H9 (cell line): ENCODE results near the gene HLA-F. TPM values are rescaled to one million over a fixed set of nuclear protein-coding genes. Genes with fewer than 3 reads are reported as not detected.
A peak's percentile ranks its signal among the peaks of the same experiment; 100 is the strongest.

ENCODE experiments used
- DNase-seq: peaks from one replicate; pipeline ENCODE4 v3.0.0-alpha.2; 2017
- H2AFZ ChIP-seq: one replicate; pipeline ENCODE4 v1.6.1; 2013; ENCODE audit warnings: mild to moderate bottlenecking, low read length, control low read depth, moderate library complexity
- H2AK5ac ChIP-seq: 2 replicates; pipeline ENCODE4 v1.6.1; 2013; ENCODE audit warnings: low read length, control low read depth, mixed read lengths; ENCODE audit not compliant: insufficient read length
- H2BK120ac ChIP-seq: one replicate; pipeline ENCODE4 v1.6.1; 2013; ENCODE audit warnings: low read depth, mild to moderate bottlenecking, low read length, control low read depth, inconsistent platforms; ENCODE audit not compliant: poor library complexity, severe bottlenecking
- H2BK12ac ChIP-seq: 2 replicates; pipeline ENCODE4 v1.6.1; 2013; ENCODE audit warnings: low read length, control low read depth, mixed read lengths, low read depth; ENCODE audit not compliant: insufficient read length
- H2BK15ac ChIP-seq: 2 replicates; pipeline ENCODE4 v1.6.1; 2013; ENCODE audit warnings: low read depth, low read length, control low read depth
- H2BK20ac ChIP-seq: one replicate; pipeline ENCODE4 v1.6.1; 2013; ENCODE audit warnings: low read depth, mild to moderate bottlenecking, low read length, control low read depth, inconsistent platforms; ENCODE audit not compliant: poor library complexity, severe bottlenecking
- H2BK5ac ChIP-seq: 2 replicates; pipeline ENCODE4 v1.6.1; 2013; ENCODE audit warnings: low read length, control low read depth, mixed read lengths; ENCODE audit not compliant: insufficient read length
- H3K14ac ChIP-seq: 2 replicates; pipeline ENCODE4 v1.6.1; 2013; ENCODE audit warnings: low read length, control low read depth; ENCODE audit not compliant: insufficient read depth
- H3K18ac ChIP-seq: 2 replicates; pipeline ENCODE4 v1.6.1; 2013; ENCODE audit warnings: low read depth, mild to moderate bottlenecking, mixed read lengths, low read length, control low read depth; ENCODE audit not compliant: insufficient read length
- H3K23ac ChIP-seq: 2 replicates; pipeline ENCODE4 v1.6.1; 2013; ENCODE audit warnings: low read length, control low read depth, mixed read lengths, low read depth; ENCODE audit not compliant: insufficient read length
- H3K23me2 ChIP-seq: 2 replicates; pipeline ENCODE4 v1.6.1; 2013; ENCODE audit warnings: low read depth, mild to moderate bottlenecking, mixed read lengths, low read length, control low read depth; ENCODE audit not compliant: insufficient read length, poor library complexity, severe bottlenecking
- H3K27ac ChIP-seq: 2 replicates; pipeline ENCODE4 v1.5.1; 2013; ENCODE audit warnings: low read length, control low read depth, mixed read lengths, low read depth; ENCODE audit not compliant: insufficient read length
- H3K27me3 ChIP-seq: 2 replicates; pipeline ENCODE4 v1.6.1; 2013; ENCODE audit warnings: low read length, control low read depth, inconsistent platforms; ENCODE audit not compliant: insufficient read depth
- H3K4ac ChIP-seq: 2 replicates; pipeline ENCODE4 v1.6.1; 2013; ENCODE audit warnings: low read depth, mild to moderate bottlenecking, control low read depth, inconsistent platforms, low read length, moderate library complexity
- H3K4me1 ChIP-seq: 2 replicates; pipeline ENCODE4 v1.6.1; 2013; ENCODE audit warnings: low read length, control low read depth, inconsistent platforms; ENCODE audit not compliant: insufficient read depth
- H3K4me2 ChIP-seq: 2 replicates; pipeline ENCODE4 v1.6.1; 2013; ENCODE audit warnings: low read length, control low read depth, mixed read lengths; ENCODE audit not compliant: insufficient read length, insufficient read depth
- H3K56ac ChIP-seq: 2 replicates; pipeline ENCODE4 v1.6.1; 2013; ENCODE audit warnings: low read depth, mild to moderate bottlenecking, mixed read lengths, low read length, control low read depth; ENCODE audit not compliant: insufficient read length
- H3K79me1 ChIP-seq: 2 replicates; pipeline ENCODE4 v1.6.1; 2013; ENCODE audit warnings: low read depth, mild to moderate bottlenecking, moderate library complexity, low read length, control low read depth, inconsistent platforms; ENCODE audit not compliant: insufficient read depth, poor library complexity, severe bottlenecking
- H3K79me2 ChIP-seq: 2 replicates; pipeline ENCODE4 v1.6.1; 2013; ENCODE audit warnings: low read length, control low read depth, inconsistent platforms; ENCODE audit not compliant: insufficient read depth
- H3K9ac ChIP-seq: 2 replicates; pipeline ENCODE4 v1.6.1; 2013; ENCODE audit warnings: low read length, control low read depth, mixed read lengths; ENCODE audit not compliant: insufficient read length; ENCODE audit errors: extremely low read depth
- H3K9me3 ChIP-seq: one replicate; pipeline ENCODE4 v1.6.1; 2013; ENCODE audit warnings: low read depth, low read length, inconsistent platforms; ENCODE audit not compliant: control insufficient read depth
- H3T11ph ChIP-seq: one replicate; pipeline ENCODE4 v1.6.1; 2013; ENCODE audit warnings: mild to moderate bottlenecking, low read length, control low read depth, inconsistent platforms
- H4K20me1 ChIP-seq: one replicate; pipeline ENCODE4 v1.6.1; 2013; ENCODE audit not compliant: control insufficient read depth, insufficient read length, insufficient read depth
- H4K5ac ChIP-seq: 2 replicates; pipeline ENCODE4 v1.6.1; 2013; ENCODE audit warnings: low read depth, mild to moderate bottlenecking, mixed read lengths, low read length, control low read depth; ENCODE audit not compliant: insufficient read length
- H4K8ac ChIP-seq: replicated peaks from 2 replicates; pipeline ENCODE4 v1.6.1; 2013; ENCODE audit warnings: low read length, control low read depth, mixed read lengths, low read depth; ENCODE audit not compliant: insufficient read length
- H4K91ac ChIP-seq: 2 replicates; pipeline ENCODE4 v1.6.1; 2013; ENCODE audit warnings: low read depth, mild to moderate bottlenecking, moderate library complexity, mixed read lengths, low read length, control low read depth; ENCODE audit not compliant: insufficient read length
- H3K27ac Mint-ChIP-seq, 3 experiments: 2 replicates in 2 of 3; 3 replicates in 1 of 3; pipeline ENCODE4 v1.8.0; 2020 to 2021; ENCODE audit warnings: mixed read lengths in 3 of 3, mild to moderate bottlenecking in 1 of 3, moderate library complexity in 1 of 3
- H3K27me3 Mint-ChIP-seq: 2 replicates; pipeline ENCODE4 v1.8.0; 2021; ENCODE audit warnings: low read depth, mild to moderate bottlenecking, moderate library complexity, mixed read lengths
- H3K36me3 Mint-ChIP-seq, 3 experiments: 2 replicates in 2 of 3; 3 replicates in 1 of 3; pipeline ENCODE4 v1.8.0; 2020 to 2021; ENCODE audit warnings: low read depth in 3 of 3, mixed read lengths in 3 of 3; ENCODE audit not compliant: insufficient read depth in 1 of 3
- H3K4me1 Mint-ChIP-seq, 2 experiments: 2 replicates each; pipeline ENCODE4 v1.8.0; 2020; ENCODE audit warnings: mixed read lengths in 2 of 2
- H3K4me3 Mint-ChIP-seq, 2 experiments: 2 replicates in 1 of 2; 3 replicates in 1 of 2; pipeline ENCODE4 v1.8.0; 2020 to 2021; ENCODE audit warnings: mild to moderate bottlenecking in 2 of 2, mixed read lengths in 2 of 2, moderate library complexity in 1 of 2
- H3K9me3 Mint-ChIP-seq, 2 experiments: 2 replicates in 1 of 2; 3 replicates in 1 of 2; pipeline ENCODE4 v1.8.0; 2020; ENCODE audit warnings: mild to moderate bottlenecking in 2 of 2, mixed read lengths in 2 of 2, moderate library complexity in 1 of 2
- CTCF ChIP-seq: fragments of 200-600 bp; sonication (generic); conservative IDR thresholded peaks from 3 replicates; pipeline ENCODE4 v1.8.0; 2021; ENCODE audit warnings: antibody characterized with exemption, mild to moderate bottlenecking
- WGBS: extraction: QIAGEN DNeasy Blood & Tissue Kit; methylation state at CpG from one replicate; pipeline ENCODE4 v1.1.7; 2013; ENCODE audit warnings: missing lambda C conversion rate, low lambda C conversion rate, mixed read lengths; ENCODE audit not compliant: insufficient read length; ENCODE audit errors: extremely low coverage; 5-methylcytosine and 5-hydroxymethylcytosine counted together
- total RNA-seq: library from RNA; stranded (reverse); gene quantifications from 2 replicates; pipeline ENCODE4 v1.2.1, GENCODE V29; 2021

HLA-F gene
- total RNA-seq, 1 experiment from 2014 or later, result 7.4 TPM

DNA sequence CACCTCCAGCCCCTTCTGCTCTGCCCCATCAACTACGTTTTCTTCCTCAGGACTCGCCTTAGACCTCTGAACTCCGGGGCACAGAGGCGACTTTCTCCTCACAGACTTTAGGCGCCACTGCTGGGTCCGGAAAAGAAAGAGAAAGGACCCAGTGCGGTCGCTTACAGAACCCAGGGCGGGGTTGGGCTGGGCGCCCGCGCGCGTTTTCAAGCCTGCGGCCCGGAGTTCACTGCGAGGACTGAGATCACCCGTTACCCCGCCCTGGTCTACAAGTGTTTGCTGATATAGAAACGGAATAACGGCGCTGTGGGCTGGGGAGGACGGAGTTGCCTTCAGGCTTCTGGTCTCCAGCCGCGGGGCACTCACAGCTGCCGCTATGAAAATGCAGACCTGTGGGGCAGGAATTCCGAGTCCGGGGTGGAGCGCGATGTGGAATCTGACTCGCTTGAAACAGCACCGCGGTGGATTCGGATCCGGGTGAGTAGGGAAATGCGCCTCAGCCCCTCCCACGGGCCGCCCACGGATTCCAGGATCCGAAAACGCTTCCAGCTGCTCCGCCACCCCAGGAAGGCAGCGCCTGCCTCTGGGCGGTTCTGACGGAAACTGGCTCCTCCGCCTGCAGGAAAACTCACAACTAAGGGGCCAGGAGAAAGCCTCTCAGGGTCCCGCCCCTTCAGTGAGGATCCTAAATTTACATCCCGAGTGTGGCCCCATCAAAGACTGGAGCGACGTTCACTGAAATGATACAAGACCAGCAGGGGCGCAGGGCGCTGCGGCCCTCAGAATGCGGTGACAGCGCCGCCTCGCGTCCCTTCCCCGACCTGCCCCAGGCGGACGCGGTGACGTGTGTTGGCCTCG is 29.4 kb downstream of the HLA-F start:
- Histone ChIP-seq H2BK12ac (no peak overlapping the region), H2BK20ac (no peak overlapping the region), H3K79me2 (no peaks in the 10 kb centered on the region), H2AFZ (no peak overlapping the region), H3K14ac (0 out of 2 replicates have a peak overlapping the region, but pooled peaks have one; percentile 19), H3K56ac (no peak overlapping the region), H3K4me2 (peak overlapping the region; percentile 61), H3K9me3 (no peaks in the 10 kb centered on the region), H4K8ac (no peak overlapping the region), H4K91ac (no peak overlapping the region), H4K20me1 (no peaks in the 10 kb centered on the region), H3T11ph (no peak overlapping the region), H2BK120ac (no peak overlapping the region), H2BK5ac (no peak overlapping the region), H3K27ac (no peak overlapping the region), H3K79me1 (no peaks in the 10 kb centered on the region), H3K9ac (peak overlapping the region; percentile 16), H2BK15ac (no peak overlapping the region), H2AK5ac (no peak overlapping the region), H3K23me2 (peaks cover 18% of the 10 kb centered on the region), H3K23ac (no peak overlapping the region), H3K4ac (no peak overlapping the region), H3K18ac (no peak overlapping the region), H4K5ac (no peak overlapping the region), H3K27me3 (peaks cover 6% of the 10 kb centered on the region; the same call in 1 of the 2 replicates), H3K4me1 (peaks cover 8% of the 10 kb centered on the region; the same call in 1 of the 2 replicates)
- H3K4me1 Mint-ChIP-seq, result peaks cover 42 to 48% of the 10 kb centered on the region in 2 experiments
- peak; percentile 94 for TF ChIP-seq CTCF
- peaks cover 48% of the 10 kb centered on the region for H3K27me3 Mint-ChIP-seq
- peak overlapping the region; percentile 77 to 87 for H3K4me3 Mint-ChIP-seq
- WGBS, result no CpG with 5 or more reads among the region's 64 CpGs
- no peaks in the 10 kb centered on the region; a peak in 1 of 7 replicates for H3K36me3 Mint-ChIP-seq
- peak overlapping the region in 1 of 3 experiments; percentile 53; a peak in 2 of 7 replicates for H3K27ac Mint-ChIP-seq
- H3K9me3 Mint-ChIP-seq, result no peaks in the 10 kb centered on the region
- DNase-seq, result peak; percentile 96
